Muscle layer of colon (tissue), 2 donors: ENCODE data around the gene LEKR1.

ENCODE experiments used
- H3K27ac ChIP-seq: one replicate; pipeline ENCODE4 v1.7.0; 2013; ENCODE audit warnings: low read depth, mild to moderate bottlenecking, low read length, moderate library complexity
- H3K27me3 ChIP-seq, 2 donors: one replicate each; pipeline ENCODE4 v1.7.0; 2013; ENCODE audit warnings: low read length in 2 of 2, mild to moderate bottlenecking in 2 of 2; ENCODE audit not compliant: insufficient read depth in 2 of 2, control insufficient read depth in 1 of 2
- H3K36me3 ChIP-seq: one replicate; pipeline ENCODE4 v1.7.0; 2013; ENCODE audit warnings: mild to moderate bottlenecking, low read length; ENCODE audit not compliant: insufficient read depth
- H3K4me1 ChIP-seq: one replicate; pipeline ENCODE4 v1.7.0; 2013; ENCODE audit warnings: mild to moderate bottlenecking, low read length; ENCODE audit not compliant: insufficient read depth
- H3K4me3 ChIP-seq, 2 donors: one replicate each; pipeline ENCODE4 v1.7.0; 2013; ENCODE audit warnings: low read length in 2 of 2, low read depth in 1 of 2, mild to moderate bottlenecking in 1 of 2, moderate library complexity in 1 of 2
- H3K9ac ChIP-seq: one replicate; pipeline ENCODE4 v1.7.0; 2013; ENCODE audit warnings: low read length
- H3K9me3 ChIP-seq: one replicate; pipeline ENCODE4 v1.7.0; 2013; ENCODE audit warnings: mild to moderate bottlenecking, low read length
- donor health status: abdominal sarcoma.
- donor health status: Adenocarcinoma of cecum.

LEKR1 gene

GRCh38 chr3:156915372-156915771, 89.2 kb downstream of the LEKR1 start:
- H3K4me1 ChIP-seq, result no peaks in the 10 kb centered on the region
- H3K36me3 ChIP-seq, result no peaks in the 10 kb centered on the region
- no peaks in the 10 kb centered on the region for H3K9me3 ChIP-seq
- no peak overlapping the region for H3K27ac ChIP-seq
- no peaks in the 10 kb centered on the region for H3K27me3 ChIP-seq
- no peak overlapping the region for H3K4me3 ChIP-seq
- H3K9ac ChIP-seq, result no peak overlapping the region

DNA sequence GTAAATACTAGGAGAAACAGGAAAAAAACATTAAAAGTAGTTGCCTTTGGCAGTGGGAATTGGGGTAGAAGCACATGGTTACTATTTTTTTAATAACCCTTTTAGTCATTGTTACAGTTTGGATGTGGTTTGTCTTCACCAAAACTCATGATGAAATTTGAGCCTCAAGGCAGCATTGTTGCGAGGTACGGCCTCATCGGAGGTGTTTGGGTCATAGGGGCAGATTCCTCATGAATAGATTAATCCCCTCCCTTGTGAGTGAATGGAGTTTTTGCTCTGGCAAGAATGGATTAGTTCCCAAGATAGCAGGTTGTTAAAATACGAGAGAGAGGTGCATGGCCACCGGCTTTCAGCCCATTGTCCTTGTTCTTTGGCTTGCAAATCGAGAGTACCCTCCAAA, 92.6 kb downstream of the LEKR1 start:
- no peaks in the 10 kb centered on the region for H3K36me3 ChIP-seq
- no peaks in the 10 kb centered on the region for H3K9me3 ChIP-seq
- no peak overlapping the region for H3K9ac ChIP-seq
- H3K27me3 ChIP-seq, result no peaks in the 10 kb centered on the region
- no peaks in the 10 kb centered on the region for H3K4me1 ChIP-seq
- no peak overlapping the region for H3K4me3 ChIP-seq
- no peak overlapping the region for H3K27ac ChIP-seq

DNA sequence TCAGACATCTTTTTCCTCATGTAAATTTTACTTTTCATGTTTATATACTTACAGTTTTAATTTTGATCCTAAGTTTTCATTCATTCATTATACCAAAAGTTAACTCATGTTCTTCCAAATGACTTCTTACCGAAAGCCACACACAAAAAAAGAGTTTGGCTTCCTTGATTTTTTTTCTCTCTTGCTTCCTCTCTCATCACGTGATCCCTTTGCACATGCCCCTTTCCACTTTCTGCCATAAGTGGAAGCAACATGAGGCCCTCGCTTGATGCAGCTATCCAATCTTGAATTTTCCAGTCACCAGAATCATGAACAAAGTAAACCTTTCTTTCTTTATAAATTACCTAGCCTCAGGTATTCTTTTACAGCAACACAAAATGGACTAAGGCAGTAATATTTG, 93.7 kb downstream of the LEKR1 start:
- no peaks in the 10 kb centered on the region for H3K4me1 ChIP-seq
- no peaks in the 10 kb centered on the region for H3K27me3 ChIP-seq
- H3K27ac ChIP-seq, result no peak overlapping the region
- H3K4me3 ChIP-seq, result no peak overlapping the region
- no peak overlapping the region for H3K9ac ChIP-seq
- H3K9me3 ChIP-seq, result no peaks in the 10 kb centered on the region
- no peaks in the 10 kb centered on the region for H3K36me3 ChIP-seq

DNA sequence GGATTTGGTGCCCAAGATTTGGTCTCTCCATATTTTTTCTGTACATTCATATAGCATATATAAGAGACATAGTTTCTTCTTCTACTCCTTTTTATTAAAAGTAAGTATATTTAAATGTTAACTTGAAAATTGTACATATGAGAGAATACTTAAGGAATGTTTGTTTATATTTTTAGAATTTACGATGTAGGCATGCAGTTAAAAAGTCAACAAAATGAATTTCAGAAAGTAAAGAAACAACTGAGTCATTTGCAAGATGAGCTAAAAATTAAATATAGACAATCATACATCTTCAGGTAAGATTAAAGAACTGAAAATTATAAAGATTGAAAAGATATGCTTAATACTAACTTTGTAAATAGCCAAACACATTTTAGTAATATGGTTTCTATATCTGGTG, 94.2 kb downstream of the LEKR1 start:
- H3K9ac ChIP-seq, result no peak overlapping the region
- H3K9me3 ChIP-seq, result no peaks in the 10 kb centered on the region
- no peaks in the 10 kb centered on the region for H3K4me1 ChIP-seq
- H3K27ac ChIP-seq, result no peak overlapping the region
- no peak overlapping the region for H3K4me3 ChIP-seq
- H3K36me3 ChIP-seq, result no peaks in the 10 kb centered on the region
- H3K27me3 ChIP-seq, result no peaks in the 10 kb centered on the region

GRCh38 chr3:156923349-156923748, 97.2 kb downstream of the LEKR1 start:
- Histone ChIP-seq H3K9me3 (no peaks in the 10 kb centered on the region), H3K36me3 (no peaks in the 10 kb centered on the region), H3K4me1 (no peaks in the 10 kb centered on the region), H3K4me3 (no peak overlapping the region), H3K27ac (no peak overlapping the region), H3K9ac (no peak overlapping the region), H3K27me3 (no peaks in the 10 kb centered on the region)

DNA sequence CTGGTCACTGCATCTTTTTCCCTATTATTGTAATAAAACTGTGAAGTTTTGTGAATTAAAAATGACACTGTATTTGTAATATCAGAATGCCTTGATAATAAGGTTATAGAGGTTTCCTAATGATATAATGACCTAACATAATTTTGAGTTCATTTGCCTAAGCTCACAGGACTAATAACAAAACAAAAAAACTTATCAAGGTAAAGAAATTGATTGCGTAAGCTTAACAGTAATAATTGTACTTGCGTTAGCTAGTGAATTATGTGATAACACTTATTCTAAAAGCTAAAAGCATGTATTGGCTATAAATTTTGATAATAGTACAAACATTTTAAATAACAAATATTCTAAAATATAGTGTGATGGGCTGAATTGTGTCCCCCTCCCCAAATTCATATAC, 112.6 kb downstream of the LEKR1 start:
- no peaks in the 10 kb centered on the region for H3K9me3 ChIP-seq
- no peak overlapping the region for H3K9ac ChIP-seq
- H3K4me1 ChIP-seq, result no peaks in the 10 kb centered on the region
- no peaks in the 10 kb centered on the region for H3K36me3 ChIP-seq
- no peak overlapping the region for H3K27ac ChIP-seq
- H3K27me3 ChIP-seq, result no peaks in the 10 kb centered on the region
- no peak overlapping the region for H3K4me3 ChIP-seq

GRCh38 chr3:156939315-156939714, 113.2 kb downstream of the LEKR1 start:
- no peak overlapping the region for H3K4me3 ChIP-seq
- H3K9ac ChIP-seq, result no peak overlapping the region
- no peaks in the 10 kb centered on the region for H3K9me3 ChIP-seq
- H3K27ac ChIP-seq, result no peak overlapping the region
- H3K4me1 ChIP-seq, result no peaks in the 10 kb centered on the region
- H3K36me3 ChIP-seq, result no peaks in the 10 kb centered on the region
- H3K27me3 ChIP-seq, result no peaks in the 10 kb centered on the region

DNA sequence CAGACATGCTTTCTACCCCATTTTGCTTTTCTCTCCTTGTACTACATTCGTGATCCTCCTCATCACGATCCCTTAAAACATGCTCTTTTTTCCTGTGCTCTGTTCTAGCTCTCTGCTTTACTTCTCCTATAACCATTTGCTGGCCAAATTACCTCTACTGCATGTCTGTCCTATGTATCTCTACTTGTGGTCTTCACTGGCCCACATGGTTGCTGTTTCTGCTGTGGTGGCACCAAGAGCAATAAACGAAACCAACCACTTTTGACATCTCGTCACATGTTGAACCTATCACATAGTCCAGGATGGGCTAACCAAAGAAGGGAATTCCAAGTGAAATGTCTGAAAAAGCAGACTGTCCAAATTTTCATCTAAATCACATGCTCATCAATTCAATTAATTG, 115.2 kb downstream of the LEKR1 start:
- Histone ChIP-seq H3K4me1 (no peaks in the 10 kb centered on the region), H3K27me3 (no peaks in the 10 kb centered on the region), H3K4me3 (no peak overlapping the region), H3K9ac (no peak overlapping the region), H3K36me3 (no peaks in the 10 kb centered on the region), H3K9me3 (no peaks in the 10 kb centered on the region), H3K27ac (no peak overlapping the region)

DNA sequence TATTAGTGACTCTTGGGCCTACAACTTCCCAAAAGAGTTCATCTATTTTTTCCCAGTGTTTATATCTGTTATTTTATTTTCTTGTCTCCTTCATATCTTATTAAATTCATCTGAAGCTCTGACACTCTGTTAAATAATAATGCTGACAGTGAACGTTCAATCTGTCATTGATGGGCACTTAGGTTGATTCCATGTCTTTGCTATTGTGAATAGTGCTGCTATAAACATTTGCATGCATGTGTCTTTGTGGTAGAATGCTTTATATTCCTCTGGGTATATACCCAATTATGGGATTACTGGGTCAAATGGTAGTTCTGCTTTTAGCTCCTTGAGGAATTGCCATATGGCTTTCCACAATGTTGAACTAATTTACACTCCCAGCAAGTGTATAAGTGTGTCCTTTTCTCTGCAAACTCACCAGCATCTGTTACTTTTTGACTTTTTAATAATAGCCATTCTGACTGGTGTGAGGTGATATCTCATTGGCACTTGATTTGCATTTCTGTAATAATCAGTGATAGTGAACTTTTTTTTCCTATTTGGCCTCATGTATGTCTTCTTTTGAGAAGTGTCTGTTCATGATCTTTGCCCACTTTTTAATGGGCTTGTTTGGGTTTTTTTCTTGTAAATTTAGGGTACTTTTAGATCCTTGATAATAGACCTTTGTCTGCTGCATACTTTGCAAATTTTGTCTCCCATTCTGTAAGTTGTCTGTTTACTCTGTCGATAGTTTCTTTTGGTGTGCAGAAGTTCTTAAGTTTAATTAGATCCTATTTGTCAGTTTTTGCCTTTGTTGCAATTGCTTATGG, 122.5 kb downstream of the LEKR1 start:
- no peak overlapping the region for H3K4me3 ChIP-seq
- H3K9ac ChIP-seq, result no peak overlapping the region
- no peaks in the 10 kb centered on the region for H3K9me3 ChIP-seq
- H3K27ac ChIP-seq, result no peak overlapping the region
- H3K27me3 ChIP-seq, result no peaks in the 10 kb centered on the region
- no peaks in the 10 kb centered on the region for H3K4me1 ChIP-seq
- H3K36me3 ChIP-seq, result no peaks in the 10 kb centered on the region

- no peak overlapping the region for H3K27ac ChIP-seq
- H3K4me3 ChIP-seq, result no peak overlapping the region
- H3K36me3 ChIP-seq, result no peaks in the 10 kb centered on the region
- no peaks in the 10 kb centered on the region for H3K9me3 ChIP-seq
- no peaks in the 10 kb centered on the region for H3K4me1 ChIP-seq
- H3K27me3 ChIP-seq, result no peaks in the 10 kb centered on the region
- no peak overlapping the region for H3K9ac ChIP-seq
Observed at GRCh38 chr3:156952011-156952410, 125.9 kb downstream of the LEKR1 start.

GRCh38 chr3:156957715-156958114, 131.6 kb downstream of the LEKR1 start:
- no peaks in the 10 kb centered on the region for H3K4me1 ChIP-seq
- no peaks in the 10 kb centered on the region for H3K27me3 ChIP-seq
- no peaks in the 10 kb centered on the region for H3K9me3 ChIP-seq
- no peaks in the 10 kb centered on the region for H3K36me3 ChIP-seq
- no peak overlapping the region for H3K9ac ChIP-seq
- H3K27ac ChIP-seq, result no peak overlapping the region
- no peak overlapping the region for H3K4me3 ChIP-seq

- H3K27me3 ChIP-seq, result no peaks in the 10 kb centered on the region
- H3K9me3 ChIP-seq, result no peaks in the 10 kb centered on the region
- H3K4me1 ChIP-seq, result no peaks in the 10 kb centered on the region
- no peak overlapping the region for H3K27ac ChIP-seq
- no peak overlapping the region for H3K4me3 ChIP-seq
- H3K9ac ChIP-seq, result no peak overlapping the region
- H3K36me3 ChIP-seq, result no peaks in the 10 kb centered on the region
Observed at GRCh38 chr3:156963096-156963495, 136.9 kb downstream of the LEKR1 start.
